Lower leg skin (tissue), 3 donors: Measurements from ENCODE around the gene STRN4.

Source experiments
- CTCF ChIP-seq, 3 donors: fragments of 450-650 bp; IDR thresholded peaks; one replicate each; pipeline ENCODE4 v1.5.1; 2016; ENCODE audit warnings: antibody characterized with exemption in 3 of 3, mild to moderate bottlenecking in 3 of 3, moderate library complexity in 2 of 3
- POLR2A ChIP-seq, 2 donors: fragments of 450-650 bp; IDR thresholded peaks; one replicate each; pipeline ENCODE4 v1.6.1; 2016 to 2017; ENCODE audit warnings: antibody characterized with exemption in 2 of 2, mild to moderate bottlenecking in 1 of 2, moderate library complexity in 1 of 2

- TF ChIP-seq CTCF (IDR thresholded peaks at IDR 0.05) = no peak
- TF ChIP-seq POLR2A (IDR thresholded peaks at IDR 0.05) = no peak
These were observed 13.1 kb downstream of the STRN4 start for GRCh38 chr19:46732966-46733689.
